GM06990 (cell line): ENCODE results near the gene USP35.

Source experiments
- DNase-seq: peaks from one replicate; pipeline ENCODE4 v3.0.0-alpha.2; 2011; ENCODE audit not compliant: insufficient read length; ENCODE audit errors: extremely low read depth
- H3K27me3 ChIP-seq: replicated peaks from 2 replicates; pipeline ENCODE4 v1.6.0; 2011; ENCODE audit warnings: low read length; ENCODE audit not compliant: control insufficient read depth, insufficient read depth
- H3K36me3 ChIP-seq: 2 replicates; pipeline ENCODE4 v1.5.1; 2011; ENCODE audit warnings: low read length; ENCODE audit not compliant: control insufficient read depth, insufficient read depth
- H3K4me3 ChIP-seq: replicated peaks from 2 replicates; pipeline ENCODE4 v1.5.1; 2011; ENCODE audit warnings: low read depth, mild to moderate bottlenecking, control low read depth, low read length
- CTCF ChIP-seq: IDR thresholded peaks from 2 replicates; pipeline ENCODE4 v1.5.1; 2011; ENCODE audit warnings: low read length, control low read depth, mild to moderate bottlenecking, inconsistent platforms; ENCODE audit not compliant: insufficient read depth, poor library complexity, severe bottlenecking

USP35 gene

DNA sequence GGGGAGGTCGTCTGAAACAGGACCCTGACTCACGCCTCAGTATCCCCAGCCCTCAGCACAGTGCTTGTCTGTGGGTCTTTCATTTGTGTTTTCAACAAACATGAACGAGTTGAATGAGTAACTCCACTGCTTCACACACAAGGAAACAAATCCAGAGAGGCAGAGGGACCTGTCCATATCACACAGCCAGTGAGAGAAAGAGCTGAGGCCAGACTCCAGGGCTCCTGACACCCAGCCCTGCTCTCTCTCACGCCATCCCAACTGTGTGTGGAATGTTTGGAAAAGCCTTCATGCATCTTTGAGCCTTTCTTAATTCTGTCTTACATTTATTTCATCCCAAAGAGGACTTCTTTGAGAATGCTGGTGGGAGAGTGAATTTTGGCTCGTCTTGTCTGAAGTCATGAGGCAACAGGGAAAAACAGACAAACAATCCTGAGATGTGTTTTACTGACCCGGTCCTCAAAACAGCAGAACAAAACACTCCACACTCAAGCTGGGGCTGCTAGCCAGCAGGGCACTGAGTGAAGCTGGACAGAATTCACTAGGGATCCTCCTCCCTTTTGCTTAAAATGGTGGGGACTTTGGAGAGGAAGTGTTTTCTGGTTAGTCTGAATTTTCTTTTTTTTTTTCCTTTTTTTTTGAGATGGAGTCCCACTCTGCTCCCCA lies 29.6 kb upstream of the USP35 start:
- Histone ChIP-seq H3K4me3 (no peak overlapping the region), H3K27me3 (no peaks in the 10 kb centered on the region), H3K36me3 (no peaks in the 10 kb centered on the region)
- TF ChIP-seq CTCF, result no peak
- DNase-seq, result no peak

DNA sequence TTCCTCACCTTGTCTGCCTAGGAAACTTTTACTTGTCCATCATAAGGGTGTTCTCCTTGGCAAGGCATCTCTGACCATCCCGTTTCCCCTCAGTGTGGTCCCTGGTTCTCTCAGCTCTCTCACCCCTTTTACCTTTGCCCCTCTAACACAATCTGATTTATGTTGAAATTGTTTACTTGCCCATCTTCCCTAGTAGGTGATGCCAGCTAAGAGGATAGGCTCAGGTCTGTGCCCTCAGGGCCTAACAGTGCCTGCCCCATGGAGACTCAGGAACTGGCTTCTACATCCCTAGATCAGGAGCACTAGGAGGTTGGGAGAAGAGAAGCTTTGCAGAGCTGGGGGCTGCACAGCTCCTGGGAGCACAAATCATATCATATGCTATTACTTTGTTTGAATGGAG lies 28.2 kb upstream of the USP35 start:
- DNase-seq, result no peak
- H3K36me3 ChIP-seq, result no peaks in the 10 kb centered on the region
- no peaks in the 10 kb centered on the region for H3K27me3 ChIP-seq
- no peak overlapping the region for H3K4me3 ChIP-seq
- TF ChIP-seq CTCF, result no peak

DNA sequence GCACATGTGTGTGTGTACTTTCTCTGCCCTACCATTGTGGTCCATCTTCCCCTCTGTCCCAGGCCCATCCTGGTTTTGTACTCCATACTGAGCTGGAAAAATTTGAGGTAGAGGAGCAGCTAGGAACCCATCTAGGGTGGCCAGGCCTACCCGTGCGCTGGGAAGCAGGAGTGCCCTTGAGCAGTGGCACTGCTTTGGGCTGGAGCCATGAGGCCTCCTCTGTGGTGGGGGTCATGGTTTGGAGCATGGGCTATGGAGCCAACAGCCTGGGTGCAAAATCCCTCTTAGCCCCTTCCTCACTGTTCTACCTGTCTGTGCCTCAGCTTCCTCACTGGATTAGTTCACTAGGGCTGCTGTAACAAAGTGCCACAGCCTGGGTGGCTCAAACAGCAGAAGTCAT lies 27.4 kb upstream of the USP35 start:
- TF ChIP-seq CTCF, result no peak
- DNase-seq, result no peak
- H3K4me3 ChIP-seq, result no peak overlapping the region
- no peaks in the 10 kb centered on the region for H3K36me3 ChIP-seq
- H3K27me3 ChIP-seq, result no peaks in the 10 kb centered on the region

DNA sequence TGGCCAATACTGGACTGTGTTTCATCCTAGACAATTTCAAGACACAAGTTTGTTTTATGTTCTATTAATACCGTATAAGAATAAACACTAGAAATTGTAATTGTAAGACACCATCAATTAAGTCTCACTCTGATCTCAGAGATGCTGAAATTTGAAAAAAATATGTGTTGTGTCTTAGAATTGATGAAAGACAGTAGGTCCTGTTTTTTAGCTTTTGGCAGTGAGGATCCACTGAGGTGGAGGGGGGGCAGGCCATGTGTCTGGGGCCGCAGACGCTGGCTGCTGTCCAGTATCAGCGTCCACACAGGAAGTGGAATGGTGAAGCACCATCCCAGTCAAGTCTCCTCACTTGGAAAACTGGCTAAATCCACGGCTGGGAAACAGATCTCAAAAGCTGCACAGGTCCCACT lies 26.8 kb upstream of the USP35 start:
- H3K4me3 ChIP-seq, result no peak overlapping the region
- no peak for DNase-seq
- H3K27me3 ChIP-seq, result no peaks in the 10 kb centered on the region
- H3K36me3 ChIP-seq, result no peaks in the 10 kb centered on the region
- TF ChIP-seq CTCF, result no peak

DNA sequence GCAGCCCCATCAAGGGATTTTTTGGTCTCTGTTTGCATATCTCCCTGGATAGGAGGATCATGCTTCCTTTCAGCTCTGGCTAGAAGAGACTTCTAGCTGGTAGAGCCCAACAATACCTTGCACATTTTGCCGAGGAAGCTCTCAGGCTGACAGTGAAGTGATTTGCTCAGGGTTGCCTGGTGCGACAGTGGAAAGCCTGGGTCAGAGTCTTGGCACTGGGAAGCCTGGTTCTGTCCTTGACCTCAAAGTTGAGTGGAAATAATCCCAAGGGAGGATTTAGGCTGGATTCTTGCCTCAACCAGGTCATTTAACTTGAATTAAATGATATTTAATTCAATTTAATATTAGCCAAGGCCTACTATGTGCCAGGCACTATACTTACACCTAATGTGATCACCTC lies 24.9 kb upstream of the USP35 start:
- no peak for TF ChIP-seq CTCF
- DNase-seq, result no peak
- H3K4me3 ChIP-seq, result no peak overlapping the region
- no peaks in the 10 kb centered on the region for H3K27me3 ChIP-seq
- H3K36me3 ChIP-seq, result no peaks in the 10 kb centered on the region

- Histone ChIP-seq H3K36me3 (no peaks in the 10 kb centered on the region), H3K4me3 (no peak overlapping the region), H3K27me3 (no peaks in the 10 kb centered on the region)
- no peak for TF ChIP-seq CTCF
- DNase-seq, result no peak
Measured at GRCh38 chr11:78164471-78164870, 24.2 kb upstream of the USP35 start.
